HG03159 (cell line): ENCODE measurements around the gene CISD2.
"Not testable (repeated sequence)": the region's sequence is repeated elsewhere in the genome, so short reads cannot be mapped to it uniquely, and the experiment has no call there.

Source experiments
- ATAC-seq: cut with Tn5 transposase; IDR thresholded peaks from one replicate; pipeline ENCODE4 v1.9.1; 2021; ENCODE audit warnings: mild to moderate bottlenecking, moderate library complexity; ENCODE audit not compliant: unreplicated experiment

Gene CISD2

DNA sequence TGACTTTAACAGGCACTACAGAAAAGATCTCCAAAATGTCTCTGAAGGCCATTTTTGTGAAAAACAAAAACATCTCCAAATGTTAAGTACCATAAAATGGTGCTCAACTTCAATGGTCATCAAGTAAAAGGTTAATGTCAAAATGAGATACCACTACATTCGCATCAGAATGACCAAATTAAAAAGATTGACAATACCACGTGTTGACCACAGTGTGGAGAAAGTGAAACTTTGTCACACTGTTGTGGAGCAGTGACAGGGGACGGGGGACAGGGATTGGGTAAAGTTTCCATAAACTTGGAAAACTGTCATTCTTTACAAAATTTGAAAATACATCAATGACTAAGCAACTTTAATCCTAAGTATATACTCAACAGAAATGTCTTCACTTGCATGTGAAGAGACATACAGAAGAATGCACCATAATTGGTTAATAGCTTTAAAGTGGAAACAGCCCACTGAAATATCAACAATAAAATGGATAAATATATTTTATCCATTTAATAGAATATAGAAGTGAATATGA, 19.1 kb upstream of the CISD2 start:
- no peak for ATAC-seq

DNA sequence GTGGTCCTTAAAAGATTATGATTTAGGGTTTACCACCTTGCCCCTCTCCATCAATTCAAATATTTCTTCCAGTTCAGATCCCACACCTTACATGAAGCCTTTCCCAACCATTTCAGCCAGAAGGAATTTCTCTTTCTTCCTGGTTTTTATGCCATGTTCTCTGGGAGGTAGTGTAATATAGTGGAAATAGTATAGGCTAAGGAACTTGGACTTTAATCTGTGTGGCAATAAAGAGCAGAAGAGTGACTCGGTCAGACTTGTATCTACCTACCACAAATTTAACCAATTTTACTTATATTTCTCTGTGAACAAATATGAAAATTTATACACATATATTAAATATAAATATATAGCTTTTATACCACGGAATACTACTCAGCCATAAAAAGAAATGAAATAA, 18.4 kb upstream of the CISD2 start:
- ATAC-seq = no peak

- no peak for ATAC-seq
Observed at GRCh38 chr4:102858828-102859464, 9.8 kb upstream of the CISD2 start.

GRCh38 chr4:102860611-102861324, 8.0 kb upstream of the CISD2 start:
- ATAC-seq = no peak

DNA sequence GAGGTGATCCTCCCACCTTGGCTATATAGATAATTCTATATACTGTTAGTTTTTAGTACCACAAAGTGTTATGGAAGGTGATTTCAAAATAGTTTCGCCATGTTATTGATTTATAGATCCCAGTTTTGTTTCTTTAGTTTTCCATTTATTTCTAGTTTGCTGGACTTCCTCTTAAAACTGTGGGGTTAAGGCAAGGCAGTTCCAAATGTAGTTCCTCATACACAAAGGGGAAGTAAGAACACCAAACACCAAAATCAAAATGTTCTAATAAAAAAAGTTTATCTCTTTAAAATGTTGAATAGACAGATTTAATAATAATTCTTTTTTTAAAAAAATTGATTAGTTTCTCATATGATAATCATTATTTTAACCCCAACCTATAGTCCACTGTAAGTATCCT, 6.8 kb upstream of the CISD2 start:
- no peak for ATAC-seq

DNA sequence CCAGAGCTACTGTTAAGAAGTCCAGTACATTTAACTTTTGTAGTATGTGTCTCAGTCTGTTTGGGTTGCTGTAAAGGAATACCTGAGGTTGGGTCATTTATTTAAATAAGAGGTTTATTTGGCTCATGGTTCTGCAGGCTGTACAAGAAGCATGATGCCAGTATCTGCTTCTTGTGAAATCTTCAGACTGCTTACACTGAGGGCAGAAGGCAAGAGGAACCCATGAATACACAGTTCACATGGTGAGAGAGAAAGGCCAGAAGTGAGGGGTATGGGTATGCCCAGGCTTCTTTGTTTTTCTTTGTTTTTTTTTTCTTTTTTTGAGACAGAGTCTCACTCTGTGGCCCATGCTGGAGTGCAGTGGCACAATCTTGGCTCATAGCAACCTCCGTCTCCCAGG, 6.0 kb upstream of the CISD2 start:
- no peak for ATAC-seq

- ATAC-seq = not testable (repeated sequence)
Observed at GRCh38 chr4:102865327-102865726, 3.5 kb upstream of the CISD2 start.

GRCh38 chr4:102867278-102868152, 1.3 kb upstream of the CISD2 start:
- no peak for ATAC-seq

- peak; percentile 51 for ATAC-seq
Observed at GRCh38 chr4:102868153-102868780, 525 bp upstream of the CISD2 start.

GRCh38 chr4:102869569-102870197, 891 bp downstream of the CISD2 start:
- ATAC-seq = no peak

DNA sequence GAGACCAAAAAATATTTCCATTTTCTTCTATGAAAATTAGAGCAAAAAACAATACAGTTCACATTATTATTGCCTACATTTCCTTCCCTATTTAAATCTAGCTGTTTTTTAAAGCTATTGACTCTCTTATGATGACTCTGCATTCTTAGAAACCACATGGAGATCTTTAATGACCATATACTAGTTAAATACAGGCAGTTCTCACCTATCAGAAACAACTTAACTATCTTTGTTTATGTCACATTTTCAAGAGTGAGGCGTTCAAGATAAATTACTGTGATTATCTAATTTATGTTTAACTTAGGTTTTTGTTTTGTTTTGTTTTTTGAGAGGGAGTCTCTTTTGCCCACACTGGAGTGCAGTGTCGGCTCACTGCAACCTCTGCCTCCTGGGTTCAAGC, 3.0 kb downstream of the CISD2 start:
- ATAC-seq = no peak

DNA sequence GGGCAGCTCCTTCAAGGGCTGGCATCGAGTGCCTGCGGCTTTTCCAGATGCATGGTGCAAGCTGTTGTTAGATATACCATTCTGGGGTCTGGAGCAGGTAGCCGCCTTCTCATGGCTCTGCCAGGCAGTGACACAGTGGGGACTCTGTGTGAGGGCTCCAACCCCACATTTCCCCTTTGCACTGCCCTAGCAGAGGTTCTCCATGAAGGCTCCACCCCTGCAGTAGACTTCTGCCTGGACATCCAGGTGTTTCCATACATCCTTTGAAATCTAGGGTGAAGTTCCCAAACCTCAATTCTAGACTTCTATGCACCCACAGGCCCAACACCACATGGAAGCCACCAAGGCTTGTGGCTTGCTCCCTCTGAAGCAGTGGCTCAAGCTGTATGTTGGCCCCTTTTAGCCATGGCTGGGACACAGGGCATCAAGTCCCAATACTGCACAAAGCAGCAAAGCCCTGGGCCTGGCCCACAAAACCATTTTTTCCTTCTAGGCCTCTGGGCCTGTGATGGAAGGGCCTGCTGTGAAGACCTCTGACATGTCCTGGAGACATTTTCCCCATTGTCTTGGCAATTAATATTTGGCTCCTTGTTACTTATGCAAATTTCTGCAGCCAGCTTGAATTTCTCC, 8.8 kb downstream of the CISD2 start:
- ATAC-seq = not testable (repeated sequence)

- not testable (repeated sequence) for ATAC-seq
Observed at GRCh38 chr4:102878349-102878748, 9.6 kb downstream of the CISD2 start.

GRCh38 chr4:102878901-102879300, 10.1 kb downstream of the CISD2 start:
- no peak for ATAC-seq

DNA sequence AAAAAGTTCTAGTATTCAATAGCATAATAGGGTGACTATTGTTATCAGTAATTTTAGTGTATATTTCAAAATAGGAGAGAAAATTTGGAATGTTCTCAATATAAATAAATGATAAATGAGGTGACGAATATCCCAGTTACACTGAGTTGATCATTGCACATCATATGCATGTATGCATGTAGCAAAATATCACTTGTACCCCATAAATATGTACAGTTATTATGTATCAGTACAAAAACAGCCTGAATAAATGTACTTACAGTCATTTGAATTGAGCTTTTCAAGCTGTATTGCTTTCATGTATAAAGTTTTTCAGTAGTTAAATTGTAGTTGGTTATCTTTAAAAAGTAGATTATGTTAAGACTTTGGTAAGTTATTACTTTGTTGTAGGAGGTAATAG, 12.6 kb downstream of the CISD2 start:
- no peak for ATAC-seq

DNA sequence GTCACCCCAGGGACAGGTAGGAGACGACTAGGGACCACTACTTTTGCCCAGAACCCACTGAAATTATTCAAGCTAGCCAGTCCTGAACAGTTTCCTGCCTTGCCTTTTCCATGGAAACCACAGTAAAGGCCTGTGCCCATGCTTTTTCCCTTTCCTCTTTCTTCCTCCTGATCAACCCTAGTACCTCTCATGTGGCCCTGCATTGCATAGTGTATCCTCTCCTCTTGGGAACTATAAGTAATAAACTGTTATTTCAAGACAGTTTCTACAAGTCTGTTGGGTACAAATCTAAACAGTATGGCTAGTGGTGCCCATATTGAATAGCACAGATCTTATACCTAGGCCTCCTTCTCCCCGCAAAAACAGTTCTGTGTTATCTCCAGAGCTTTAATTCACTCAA, 14.5 kb downstream of the CISD2 start:
- ATAC-seq = no peak

GRCh38 chr4:102888570-102888969, 19.8 kb downstream of the CISD2 start:
- not testable (repeated sequence) for ATAC-seq

DNA sequence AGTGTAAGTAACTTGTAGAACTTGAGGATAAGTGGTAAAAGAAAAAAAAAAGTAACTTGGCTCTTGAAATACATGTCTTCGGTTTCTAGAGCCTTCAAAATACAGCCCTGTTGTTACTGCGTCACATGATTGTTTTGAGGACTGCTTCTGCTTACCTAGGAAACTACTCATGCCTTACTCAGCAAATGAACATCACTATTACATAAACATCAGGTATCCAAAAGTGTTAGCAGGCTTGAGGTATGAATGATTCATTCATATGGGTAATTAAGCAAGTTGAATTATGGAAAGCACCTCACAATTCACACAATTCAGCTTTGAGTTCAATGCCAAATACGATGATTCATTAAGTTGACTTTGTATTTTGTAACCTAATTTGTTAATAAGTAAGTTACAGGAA, 21.1 kb downstream of the CISD2 start:
- not testable (repeated sequence) for ATAC-seq

DNA sequence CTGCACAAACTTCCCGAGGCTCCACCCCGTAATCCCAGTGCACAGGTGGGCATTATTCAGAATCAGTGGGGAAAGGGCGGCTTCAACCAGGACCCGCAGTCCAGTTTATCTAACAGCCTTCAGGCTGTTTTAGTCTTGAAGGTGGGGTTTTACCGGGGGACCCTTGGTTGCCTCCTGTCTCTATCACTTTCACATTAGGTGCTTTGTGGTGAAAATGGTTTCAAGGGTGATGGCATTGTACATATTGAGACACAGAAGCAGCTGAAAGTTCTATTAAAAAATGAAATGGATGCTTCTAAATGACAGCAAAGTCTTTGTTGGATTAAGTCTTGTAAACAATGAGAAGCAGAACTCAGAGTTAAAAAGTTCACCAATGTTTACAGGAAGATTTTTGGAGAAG, 27.8 kb downstream of the CISD2 start:
- ATAC-seq = not testable (repeated sequence)

DNA sequence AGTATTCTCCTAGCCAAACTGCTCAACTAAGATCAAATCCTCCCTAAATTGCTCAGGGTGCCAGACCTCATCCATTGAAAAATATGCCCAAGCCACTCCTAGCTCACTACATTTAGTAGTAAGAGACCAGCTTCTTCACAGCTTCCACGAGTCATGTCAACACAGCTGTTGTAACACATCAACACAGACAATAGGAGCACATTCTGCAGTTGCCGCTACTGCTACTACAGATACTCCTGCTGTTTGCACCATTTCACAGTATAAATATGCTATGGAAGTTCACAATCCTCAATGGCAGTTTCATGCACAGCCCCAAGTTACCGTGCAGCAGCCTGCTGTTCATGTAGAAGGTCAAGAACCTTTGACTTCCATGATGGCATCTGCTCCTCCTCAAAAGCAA, 28.8 kb downstream of the CISD2 start:
- not testable (repeated sequence) for ATAC-seq
